ENCODE measurements around the gene ATP4B. TPM values are rescaled to one million over a fixed set of nuclear protein-coding genes. Genes with fewer than 3 reads are reported as not detected.

The ATP4B gene
- total and polyA plus RNA-seq, 2 of the 8 experiments (the other 6 are each of a cell fraction or from before 2014, with no cell fraction given), result 0.05 TPM; not detected in 1

DNA sequence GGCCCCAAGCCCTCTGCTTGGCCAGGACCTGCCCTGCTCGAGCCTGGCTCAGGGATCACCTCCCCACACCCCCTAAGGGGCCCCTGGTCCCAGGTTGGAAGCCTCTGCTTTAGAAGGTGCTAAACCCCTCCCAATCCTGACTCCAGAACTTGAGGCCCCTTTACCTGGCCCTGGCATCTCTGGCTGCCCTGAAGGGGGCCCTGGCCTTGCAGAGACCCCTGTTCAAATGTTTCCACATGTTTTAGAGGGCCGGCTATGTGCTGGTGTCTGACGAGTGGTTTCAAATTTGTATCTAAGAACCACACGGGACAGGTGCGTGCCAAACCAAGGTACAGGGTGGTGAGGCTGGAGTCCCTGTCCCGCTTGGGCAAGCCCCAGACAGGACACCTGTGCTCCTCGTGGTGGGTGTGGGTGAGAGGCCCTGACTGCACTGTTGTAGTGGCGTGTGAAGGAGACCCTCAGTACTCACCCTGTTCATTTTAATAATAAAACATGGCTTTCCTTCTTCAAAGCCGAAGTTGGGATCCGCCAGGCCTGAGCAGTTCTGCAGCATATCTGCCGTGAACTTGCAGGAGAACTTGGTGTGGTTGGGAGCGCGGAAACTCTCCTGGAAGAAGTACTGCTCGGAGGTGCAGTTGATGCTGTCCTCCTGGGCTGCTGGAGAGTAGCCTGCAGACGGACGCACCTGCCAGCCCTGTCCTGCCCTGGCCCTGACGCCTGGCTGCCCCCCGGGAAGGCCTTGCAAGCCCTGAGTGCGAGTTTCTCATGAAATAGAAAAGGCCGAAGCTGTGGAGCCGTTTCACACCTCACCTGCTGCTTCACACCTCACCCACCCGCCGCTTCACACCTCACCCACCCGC lies 5.4 kb downstream of the ATP4B start:
- Histone ChIP-seq H3K9me3 (ENCODE audit: insufficient read depth in 2 of 2, low read depth in 1 of 2, low read length in 1 of 2) (no peaks in the 10 kb centered on the region; a peak in 1 of 4 replicates), H2BK12ac (ENCODE audit: low read depth, low read length) (no peak overlapping the region; the same call in 1 of the 2 replicates), H3K4ac (replicated peaks; ENCODE audit: insufficient read length, low read depth, low read length) (no peak overlapping the region), H3K4me1 (replicated peaks in 1 of 4; ENCODE audit: control insufficient read depth in 3 of 4, insufficient read depth in 4 of 4, low read length in 3 of 4) (no peaks in the 10 kb centered on the region), H2BK15ac (ENCODE audit: low read length) (no peak overlapping the region), H3K4me3 (ENCODE audit: extremely low read depth in 1 of 4, insufficient read depth in 2 of 4, low read depth in 3 of 4, low read length in 4 of 4) (no peak overlapping the region), H2BK20ac (ENCODE audit: low read length) (no peak overlapping the region), H3K18ac (ENCODE audit: extremely low read depth, low read length) (no peak overlapping the region), H4K8ac (ENCODE audit: extremely low read depth, insufficient read depth, low read length) (no peak overlapping the region), H4K91ac (replicated peaks; ENCODE audit: insufficient read length, low read length) (no peak overlapping the region), H3K79me1 (ENCODE audit: low read depth, low read length) (no peaks in the 10 kb centered on the region), H3K23ac (ENCODE audit: insufficient read length) (no peak overlapping the region), H2BK120ac (replicated peaks; ENCODE audit: low read depth, low read length) (no peak overlapping the region), H2AFZ (ENCODE audit: low read length) (no peak overlapping the region), H3K14ac (ENCODE audit: insufficient read length) (no peak overlapping the region), H3K4me2 (ENCODE audit: insufficient read depth in 1 of 2, low read depth in 2 of 2, low read length in 2 of 2) (no peak overlapping the region), H4K5ac (ENCODE audit: insufficient read length, low read depth, low read length) (no peak overlapping the region), H3K27ac (ENCODE audit: low read depth, low read length) (no peak overlapping the region), H3K36me3 (ENCODE audit: control insufficient read depth in 2 of 4, insufficient read depth in 4 of 4, low read length in 3 of 4) (no peaks in the 10 kb centered on the region), H2AK5ac (ENCODE audit: low read depth, low read length) (no peak overlapping the region), H3K27me3 (replicated peaks in 1 of 4; ENCODE audit: control insufficient read depth in 3 of 4, extremely low read depth in 1 of 4, insufficient read depth in 3 of 4, low read length in 3 of 4) (no peaks in the 10 kb centered on the region), H4K20me1 (replicated peaks in 1 of 2; ENCODE audit: control insufficient read depth in 1 of 2, insufficient read depth in 2 of 2, low read length in 2 of 2) (no peaks in the 10 kb centered on the region), H3K23me2 (ENCODE audit: low read depth, low read length) (no peaks in the 10 kb centered on the region), H3K56ac (replicated peaks; ENCODE audit: insufficient read length, low read depth, low read length) (no peak overlapping the region), H2BK5ac (ENCODE audit: low read depth, low read length) (no peak overlapping the region), H3K9ac (replicated peaks in 1 of 4; ENCODE audit: extremely low read depth in 1 of 4, low read depth in 3 of 4, low read length in 3 of 4) (no peak overlapping the region), H3K79me2 (ENCODE audit: control insufficient read depth in 1 of 2, insufficient read depth in 2 of 2, low read length in 2 of 2) (no peaks in the 10 kb centered on the region)
- no peak for FAIRE-seq
- ChIA-PET POLR2A (ENCODE audit: partially characterized antibody) (interaction anchor here (0.7 to 1.0 kb wide), 2 partner anchors 10 to 38 kb away, joined by 3 read pairs; no protein-coding TSS in a partner anchor), CTCF (ENCODE audit: partially characterized antibody) (no interaction called here)
- 95% methylated on average over 16 of the region's 24 CpGs; no CpG with 5 or more reads in 1 of the 2 experiments for WGBS, 2 experiments (ENCODE audit: extremely low coverage in 1 of 2, insufficient coverage in 1 of 2, insufficient read length in 1 of 2, insufficient replicate concordance in 2 of 2, low coverage in 1 of 2, low lambda C conversion rate in 2 of 2, missing lambda C conversion rate in 1 of 2)
- DNase-seq (ENCODE audit: low read depth in 1 of 2, low spot score in 2 of 2), result no peak
- TF ChIP-seq PHF8 (conservative IDR thresholded peaks at IDR 0.05; ENCODE audit: low read depth, low read length), result no peak
- no peak for TF ChIP-seq E2F6 (IDR thresholded peaks at IDR 0.05)
- no peak for TF ChIP-seq RNF2 (IDR thresholded peaks at IDR 0.05; ENCODE audit: borderline replicate concordance, low read depth, low read length, missing control alignments, poor library complexity, severe bottlenecking)
- no peak for TF ChIP-seq SP4 (IDR thresholded peaks at IDR 0.05; ENCODE audit: low read length)
- TF ChIP-seq RAD21 (IDR thresholded peaks at IDR 0.05 in 1 of 2, conservative IDR thresholded peaks at IDR 0.05 in 1 of 2; ENCODE audit: low read depth in 2 of 2, low read length in 2 of 2), result no peak
- no peak for TF ChIP-seq SUZ12 (IDR thresholded peaks at IDR 0.05; ENCODE audit: low read length)

Measured in H1 (cell line).